H4 (cell line): Measurements from ENCODE around the gene BRINP1. TPM values are rescaled to one million over a fixed set of nuclear protein-coding genes. Genes with fewer than 3 reads are reported as not detected.

Source experiments
- DNase-seq: peaks from one replicate; pipeline ENCODE4 v3.0.0-alpha.2; 2015; ENCODE audit warnings: low spot score
- total RNA-seq: library from RNA; depleted of rRNA; stranded (reverse); fragments of >200 nt; shearing (Covaris generic); gene quantifications from 2 replicates; pipeline ENCODE4 v1.2.3, GENCODE V29; 2014; rRNA removed

The BRINP1 gene, protein sequence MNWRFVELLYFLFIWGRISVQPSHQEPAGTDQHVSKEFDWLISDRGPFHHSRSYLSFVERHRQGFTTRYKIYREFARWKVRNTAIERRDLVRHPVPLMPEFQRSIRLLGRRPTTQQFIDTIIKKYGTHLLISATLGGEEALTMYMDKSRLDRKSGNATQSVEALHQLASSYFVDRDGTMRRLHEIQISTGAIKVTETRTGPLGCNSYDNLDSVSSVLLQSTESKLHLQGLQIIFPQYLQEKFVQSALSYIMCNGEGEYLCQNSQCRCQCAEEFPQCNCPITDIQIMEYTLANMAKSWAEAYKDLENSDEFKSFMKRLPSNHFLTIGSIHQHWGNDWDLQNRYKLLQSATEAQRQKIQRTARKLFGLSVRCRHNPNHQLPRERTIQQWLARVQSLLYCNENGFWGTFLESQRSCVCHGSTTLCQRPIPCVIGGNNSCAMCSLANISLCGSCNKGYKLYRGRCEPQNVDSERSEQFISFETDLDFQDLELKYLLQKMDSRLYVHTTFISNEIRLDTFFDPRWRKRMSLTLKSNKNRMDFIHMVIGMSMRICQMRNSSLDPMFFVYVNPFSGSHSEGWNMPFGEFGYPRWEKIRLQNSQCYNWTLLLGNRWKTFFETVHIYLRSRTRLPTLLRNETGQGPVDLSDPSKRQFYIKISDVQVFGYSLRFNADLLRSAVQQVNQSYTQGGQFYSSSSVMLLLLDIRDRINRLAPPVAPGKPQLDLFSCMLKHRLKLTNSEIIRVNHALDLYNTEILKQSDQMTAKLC
- not detected in 2 replicates for total RNA-seq

- DNase-seq, result no peak
These were observed at the start of gene BRINP1 for GRCh38 chr9:119368681-119369581. BRINP1 (minus strand) TSS chr9:119369435; CDS start chr9:119313355, 56,080 bp downstream.

DNA sequence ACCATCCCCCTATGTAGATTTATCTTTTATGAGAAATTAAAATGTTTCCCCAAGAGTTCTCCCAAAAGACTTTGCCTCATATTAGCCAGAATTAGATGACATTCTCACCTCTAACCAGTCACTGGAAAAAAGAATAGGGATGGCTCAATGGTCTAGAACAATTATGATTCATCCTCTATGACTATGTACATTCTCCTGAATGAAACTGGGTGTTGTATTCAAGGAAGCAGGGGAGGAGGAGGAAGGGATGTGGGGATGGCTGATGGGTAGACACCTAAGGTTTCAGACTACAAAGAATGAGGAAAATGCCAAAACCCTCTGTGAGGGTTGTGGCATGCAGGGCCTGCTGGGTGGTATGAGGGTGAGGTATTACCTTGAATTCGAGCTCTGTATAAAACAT, 49.5 kb upstream of the BRINP1 start:
- no peak for DNase-seq

DNA sequence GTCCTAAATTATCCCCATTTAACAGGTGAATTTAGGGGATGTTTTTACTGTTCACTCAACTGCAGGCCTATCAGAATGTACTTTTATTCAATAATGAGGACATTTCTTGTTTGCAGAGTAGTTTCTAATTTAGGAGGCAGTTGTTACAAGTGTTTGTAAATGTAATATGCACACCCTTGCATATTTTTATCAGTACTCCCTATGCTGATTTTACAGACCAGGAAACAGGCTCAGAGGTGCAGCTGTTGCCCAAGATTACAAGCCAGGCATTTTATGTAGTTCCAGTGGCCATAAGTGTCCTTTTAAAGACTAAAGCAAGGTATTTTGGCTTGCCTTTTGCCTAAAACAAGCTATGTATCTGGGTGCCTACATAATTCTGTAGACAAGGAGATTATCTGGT, 47.6 kb upstream of the BRINP1 start:
- no peak for DNase-seq

GRCh38 chr9:119412399-119412798, 43.2 kb upstream of the BRINP1 start:
- no peak for DNase-seq

GRCh38 chr9:119409552-119409951, 40.3 kb upstream of the BRINP1 start:
- DNase-seq, result no peak

DNA sequence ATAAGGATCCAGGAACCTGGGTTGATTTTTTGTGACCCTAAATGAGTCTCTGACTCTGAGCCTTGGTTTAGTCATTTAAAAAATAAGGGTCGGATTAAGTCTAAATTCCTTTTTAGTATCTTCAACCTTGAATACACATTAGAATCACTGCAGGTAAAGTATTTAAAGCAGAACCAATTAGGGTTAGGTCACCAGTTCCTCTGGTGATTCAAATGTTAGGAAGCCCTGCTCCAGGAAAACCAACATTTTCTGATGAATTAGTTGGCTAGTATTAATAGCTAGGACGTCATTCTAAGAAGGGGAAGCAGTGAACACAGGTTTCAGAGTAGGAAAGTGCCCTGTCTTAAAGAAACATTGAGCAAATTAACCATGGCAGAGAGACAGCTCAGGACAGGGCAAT, 31.4 kb upstream of the BRINP1 start:
- no peak for DNase-seq

- DNase-seq, result no peak
These were observed 29.1 kb upstream of the BRINP1 start for GRCh38 chr9:119398350-119398749.

DNA sequence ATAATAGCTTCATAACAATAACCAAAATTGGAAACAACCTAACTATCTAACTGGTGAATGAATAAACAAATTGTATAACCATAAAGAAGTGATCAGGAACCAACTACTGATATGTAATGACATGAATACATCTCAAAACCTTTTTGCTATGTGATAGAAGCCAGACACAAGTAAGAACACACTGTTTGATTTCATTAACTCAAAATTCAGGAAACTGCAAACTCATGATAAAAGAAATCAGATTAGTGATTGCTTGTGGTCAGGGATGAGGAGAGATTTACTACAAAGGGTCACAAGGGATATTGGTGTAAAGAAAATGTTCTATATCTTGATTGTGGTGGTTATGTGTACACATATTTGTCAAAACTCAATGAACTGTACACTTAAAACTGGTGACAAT, 22.6 kb upstream of the BRINP1 start:
- no peak for DNase-seq

- no peak for DNase-seq
These were observed 6.7 kb upstream of the BRINP1 start for GRCh38 chr9:119375892-119376291.

DNA sequence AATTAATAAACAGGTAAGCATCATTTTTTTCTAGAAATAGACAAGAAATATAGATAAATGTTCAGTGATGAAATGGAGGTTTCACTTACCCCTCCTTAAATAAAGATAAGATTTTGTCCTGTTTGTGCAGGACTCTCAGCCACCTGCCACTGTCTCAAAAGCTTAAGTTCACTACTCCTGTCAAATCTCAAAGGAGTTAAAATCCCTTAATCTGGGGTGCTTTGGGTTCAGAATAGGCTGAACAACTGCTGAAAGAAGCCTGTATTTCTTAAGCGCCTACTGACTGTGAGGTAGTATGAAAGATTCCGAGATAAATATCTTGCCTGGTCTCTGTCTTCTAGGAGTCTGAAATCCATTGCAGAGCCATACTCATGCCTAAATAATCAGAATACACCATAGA, 3.7 kb upstream of the BRINP1 start:
- DNase-seq, result no peak

- DNase-seq, result no peak
These were observed 1.6 kb upstream of the BRINP1 start for GRCh38 chr9:119370816-119371215.

- no peak for DNase-seq
These were observed 588 bp upstream of the BRINP1 start for GRCh38 chr9:119369680-119370366.

DNA sequence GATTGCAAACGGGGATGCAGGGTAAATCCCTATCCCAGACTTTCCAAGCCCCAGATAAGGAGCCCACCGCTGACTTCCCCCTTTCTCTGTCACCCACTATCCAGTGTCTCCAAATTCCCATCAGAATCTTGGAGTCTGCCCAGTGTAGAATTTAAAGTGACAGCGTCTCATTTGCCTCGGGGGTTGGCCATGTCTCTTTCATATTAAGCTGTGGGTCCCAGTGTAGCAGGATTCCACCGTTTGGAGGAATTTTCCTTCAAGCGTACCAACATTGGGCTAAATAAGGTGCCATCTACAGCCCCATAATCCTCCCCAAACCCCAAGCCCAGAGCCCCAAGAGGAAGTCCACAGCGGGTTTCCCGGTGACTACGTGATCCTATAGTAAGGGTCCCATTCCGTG, 1.1 kb downstream of the BRINP1 start:
- DNase-seq, result no peak

DNA sequence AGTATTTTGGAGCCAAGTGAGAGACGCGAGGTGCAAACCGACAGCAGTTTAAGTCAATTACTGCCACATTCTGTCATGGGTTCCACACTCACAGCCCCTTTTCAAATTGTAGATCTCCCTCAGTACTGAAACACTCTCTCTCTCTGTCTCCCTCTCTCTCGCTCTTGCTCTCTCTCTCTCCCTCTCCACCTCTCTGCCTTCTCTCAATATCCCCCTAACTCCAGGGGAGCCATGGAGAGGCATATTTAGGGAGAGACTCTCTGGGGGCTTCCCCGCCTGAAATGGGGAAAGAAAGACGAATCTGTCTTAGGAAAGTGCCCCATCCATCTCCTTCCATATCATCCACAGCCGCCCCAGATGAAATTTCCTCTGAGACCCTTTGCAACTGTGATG, 1.6 kb downstream of the BRINP1 start:
- DNase-seq, result no peak

DNA sequence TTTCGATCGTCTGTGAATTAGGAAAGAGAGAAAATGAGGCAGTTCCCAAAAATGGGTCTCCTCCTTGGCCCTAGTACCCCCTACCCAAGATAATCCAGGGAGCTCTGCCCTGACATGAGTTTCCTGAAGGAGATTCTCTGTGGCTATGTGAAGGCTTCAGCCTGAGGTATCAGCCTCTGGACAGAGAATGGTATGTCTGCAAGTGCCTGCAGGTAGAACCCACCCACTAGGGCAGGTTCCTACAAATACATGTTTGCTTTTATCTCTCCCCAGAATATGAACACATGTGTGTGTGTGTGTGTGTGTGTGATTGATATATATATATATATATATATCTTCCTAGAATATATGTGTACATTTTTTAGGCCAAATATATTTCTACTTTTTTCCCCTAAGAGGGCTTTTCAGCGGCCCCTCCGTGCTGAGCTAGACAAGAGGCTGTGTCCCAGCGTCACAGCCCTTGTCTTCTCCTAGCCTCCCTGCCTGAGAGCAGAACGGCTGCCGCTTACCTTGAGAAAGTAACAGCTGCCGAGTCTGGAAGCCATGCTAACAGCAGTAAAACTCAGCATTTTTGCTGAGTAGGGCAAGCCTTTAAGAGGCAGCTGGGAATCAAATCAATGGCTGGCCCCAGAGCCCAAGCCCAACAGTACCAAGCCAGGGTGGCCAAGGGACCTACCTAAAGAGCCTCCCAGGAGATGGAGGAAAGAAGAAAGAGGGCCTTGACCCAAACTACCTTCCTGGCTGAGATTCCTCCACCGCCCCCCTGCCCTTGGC, 2.1 kb downstream of the BRINP1 start:
- no peak for DNase-seq

DNA sequence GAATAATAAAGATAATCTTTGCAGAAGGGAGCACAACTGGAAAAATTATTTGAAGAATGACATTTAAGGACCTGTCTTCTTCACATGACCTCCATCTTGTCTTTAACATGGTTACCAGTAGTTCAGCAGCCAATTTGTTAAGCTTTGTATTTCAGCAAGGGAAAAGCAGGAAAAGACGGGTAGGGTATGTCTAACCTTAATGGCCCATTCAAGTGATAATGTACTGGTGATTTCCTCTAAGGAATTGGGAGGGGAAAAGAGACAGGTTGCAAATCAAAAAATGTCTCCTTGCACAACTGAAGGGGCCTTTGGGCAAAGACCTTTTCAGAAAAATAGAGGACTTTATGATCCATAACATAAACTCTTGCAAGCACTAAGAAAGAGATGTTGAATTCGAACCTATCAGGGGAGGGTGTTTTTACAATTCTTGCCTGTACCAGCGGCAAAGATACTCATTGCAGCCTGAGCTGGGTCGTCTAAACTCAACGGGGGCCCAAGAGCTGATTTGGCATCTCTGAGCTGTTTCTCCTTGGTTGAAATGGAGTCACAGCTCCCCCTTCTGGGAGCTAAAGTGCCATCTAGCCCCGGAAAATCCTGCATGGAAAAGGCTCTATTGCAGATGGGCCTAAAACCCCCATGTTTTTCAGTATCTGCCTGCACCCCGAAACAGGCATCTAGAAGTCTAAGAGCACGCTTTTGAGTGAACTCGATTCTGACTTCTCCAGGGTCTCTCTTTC, 3.8 kb downstream of the BRINP1 start:
- no peak for DNase-seq

- no peak for DNase-seq
These were observed 9.0 kb downstream of the BRINP1 start for GRCh38 chr9:119360237-119360636.

DNA sequence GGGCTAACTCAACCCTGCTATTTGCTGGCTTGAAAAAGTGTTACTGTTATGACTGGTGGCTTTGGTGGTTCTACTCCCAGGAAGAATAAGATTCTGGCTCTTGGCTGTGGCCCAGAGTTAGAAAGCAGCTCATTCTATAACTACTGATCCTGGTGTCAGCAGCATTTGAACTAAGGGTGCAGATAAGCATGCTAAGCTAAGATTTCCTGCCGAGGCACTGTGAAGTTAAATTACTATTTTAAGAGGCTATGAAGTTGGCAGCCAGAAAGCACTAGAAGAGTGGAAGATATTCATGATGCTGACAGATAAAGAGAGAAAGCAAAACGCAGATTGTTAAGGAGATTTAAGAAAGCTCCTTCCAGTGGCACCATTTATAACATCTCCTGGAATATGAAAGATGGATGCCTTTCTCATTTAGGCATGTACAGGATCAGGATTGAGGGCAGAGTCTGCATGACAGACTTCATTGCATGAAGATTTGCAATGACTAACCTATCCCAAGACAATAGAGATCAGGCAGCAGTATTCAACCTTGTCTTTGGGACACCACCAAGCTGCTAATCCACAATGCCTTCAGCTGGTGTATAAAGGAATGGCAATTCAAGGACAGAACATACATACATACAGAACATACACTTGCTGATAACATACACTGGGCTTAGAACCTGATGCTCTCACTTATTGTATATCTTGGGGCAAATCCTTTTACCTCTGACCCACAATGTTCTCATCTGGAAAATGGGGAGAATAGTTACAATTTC, 11.7 kb downstream of the BRINP1 start:
- no peak for DNase-seq

DNA sequence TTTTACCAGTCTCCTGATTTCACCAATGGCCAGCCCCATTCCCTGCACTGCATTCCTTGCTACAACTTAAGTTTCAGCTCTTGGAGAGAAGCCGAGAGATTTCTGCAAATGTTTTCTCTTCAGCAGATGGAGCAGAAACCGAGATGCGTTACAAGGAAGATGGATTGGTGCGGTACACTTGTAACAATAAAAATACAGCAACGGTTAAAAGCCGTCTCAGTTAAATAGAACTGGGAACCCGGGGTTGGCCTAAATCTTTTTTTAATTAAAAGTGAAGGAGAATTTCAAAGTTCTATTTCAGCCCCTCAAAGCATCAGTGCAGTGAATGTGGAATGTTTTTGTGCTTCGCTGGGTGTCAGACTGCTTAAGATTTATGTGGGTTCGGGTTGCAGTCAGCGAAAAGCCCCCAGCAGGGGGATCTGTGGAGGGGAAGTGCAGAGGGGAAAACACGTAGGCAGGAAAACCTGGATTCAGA, 19.8 kb downstream of the BRINP1 start:
- no peak for DNase-seq
